HTR-8/SVneo (cell line): ENCODE results near the gene OXSR1.

Experiments
- DNase-seq: peaks from one replicate; pipeline ENCODE4 v3.0.0; 2011; ENCODE audit warnings: low spot score, mixed read lengths; ENCODE audit not compliant: insufficient read length
- FAIRE-seq: peaks from 2 replicates; lab custom pipeline; 2011; peaks lifted over from hg19 to GRCh38; lab: Jason Lieb, UNC

The OXSR1 gene

GRCh38 chr3:38264353-38264771 is 99.0 kb downstream of the OXSR1 start:
- no peak for DNase-seq
- no peak for FAIRE-seq

- DNase-seq (no peak), FAIRE-seq (no peak)
Observed at GRCh38 chr3:38264779-38265178, 99.4 kb downstream of the OXSR1 start.

- FAIRE-seq: no peak
- DNase-seq: no peak
Observed at GRCh38 chr3:38265604-38266307, 100.4 kb downstream of the OXSR1 start, which contains the start of gene SLC22A13. Gene SLC22A13, plus strand, starts transcription at chr3:38265812. Its CDS starts 49 bp downstream, at chr3:38265861.

- DNase-seq (no peak), FAIRE-seq (no peak)
Observed at GRCh38 chr3:38266810-38267209, 101.5 kb downstream of the OXSR1 start.

GRCh38 chr3:38267662-38268061 is 102.3 kb downstream of the OXSR1 start:
- no peak for DNase-seq

GRCh38 chr3:38268087-38268486 is 102.8 kb downstream of the OXSR1 start:
- no peak for DNase-seq
- FAIRE-seq: no peak

More at GRCh38 chr3:38267662-38268061, 102.3 kb downstream of the OXSR1 start:
- no peak for FAIRE-seq

- FAIRE-seq: no peak
- no peak for DNase-seq
Observed at GRCh38 chr3:38268522-38268921, 103.2 kb downstream of the OXSR1 start.

GRCh38 chr3:38270606-38271005 is 105.3 kb downstream of the OXSR1 start:
- DNase-seq: no peak
- no peak for FAIRE-seq

GRCh38 chr3:38271553-38271952 is 106.2 kb downstream of the OXSR1 start:
- DNase-seq (no peak), FAIRE-seq (no peak)

GRCh38 chr3:38274864-38275649 is 109.7 kb downstream of the OXSR1 start:
- DNase-seq: no peak
- FAIRE-seq: no peak

GRCh38 chr3:38275658-38276057 is 110.3 kb downstream of the OXSR1 start:
- DNase-seq: no peak
- no peak for FAIRE-seq

GRCh38 chr3:38276081-38276916 is 111.0 kb downstream of the OXSR1 start:
- DNase-seq: no peak
- no peak for FAIRE-seq

GRCh38 chr3:38276917-38277630 is 111.7 kb downstream of the OXSR1 start:
- DNase-seq: no peak
- no peak for FAIRE-seq

GRCh38 chr3:38278841-38279240 is 113.5 kb downstream of the OXSR1 start:
- DNase-seq: no peak
- no peak for FAIRE-seq

GRCh38 chr3:38281895-38282686 is 116.8 kb downstream of the OXSR1 start, which contains the start of gene SLC22A14:
Gene SLC22A14, plus strand, starts transcription at chr3:38282294. Its CDS starts 23,733 bp downstream, at chr3:38306027.
- FAIRE-seq: no peak

GRCh38 chr3:38283810-38284755 is 118.7 kb downstream of the OXSR1 start:
- FAIRE-seq: no peak
- DNase-seq: no peak

More at GRCh38 chr3:38281895-38282686, 116.8 kb downstream of the OXSR1 start, which contains the start of gene SLC22A14:
- no peak for DNase-seq

- FAIRE-seq (no peak), DNase-seq (no peak)
Observed at GRCh38 chr3:38284756-38285150, 119.4 kb downstream of the OXSR1 start.
